Thoracic aorta (tissue), 2 donors: Measurements from ENCODE around the gene CBX2. TPM values are rescaled to one million over a fixed set of nuclear protein-coding genes. Genes with fewer than 3 reads are reported as not detected.

ENCODE experiments used
- ATAC-seq: fragments of 150-250 bp; one replicate; pipeline ENCODE4 v1.8.0; 2017; ENCODE audit warnings: low read depth; ENCODE audit not compliant: insufficient number of reproducible peaks, low FRiP score
- DNase-seq: peaks from one replicate; pipeline ENCODE4 v3.0.0-alpha.2; 2020; ENCODE audit warnings: low spot score
- H3K27ac ChIP-seq, 2 donors: fragments of 200-600 bp; sonication (generic); 1 replicate in 1 of 2; 2 replicates in 1 of 2; pipeline ENCODE4 v1.5.1; 2016; ENCODE audit warnings: mild to moderate bottlenecking in 2 of 2, moderate library complexity in 2 of 2
- H3K27me3 ChIP-seq: fragments of 200-600 bp; sonication (generic); replicated peaks from 2 replicates; pipeline ENCODE4 v1.6.0; 2016; ENCODE audit warnings: mild to moderate bottlenecking; ENCODE audit not compliant: insufficient read depth
- H3K36me3 ChIP-seq: fragments of 200-600 bp; sonication (generic); one replicate; pipeline ENCODE4 v1.5.1; 2016
- H3K4me1 ChIP-seq, 2 donors: fragments of 200-600 bp; sonication (generic); 1 replicate in 1 of 2; 2 replicates in 1 of 2; pipeline versions ENCODE4 v1.5.1 to v1.6.0; 2016; ENCODE audit warnings: low read depth in 2 of 2, mild to moderate bottlenecking in 1 of 2; ENCODE audit not compliant: control insufficient read depth in 1 of 2
- H3K4me3 ChIP-seq: fragments of 200-600 bp; sonication (generic); 2 replicates; pipeline ENCODE4 v1.5.1; 2016; ENCODE audit warnings: mild to moderate bottlenecking
- H3K9me3 ChIP-seq: fragments of 200-600 bp; sonication (generic); 2 replicates; pipeline ENCODE4 v1.5.1; 2016
- total RNA-seq, 2 donors: library from RNA; depleted of rRNA; stranded (reverse); fragments of >200 nt; gene quantifications; one replicate each; pipeline versions ENCODE4 v1.1.0 to v1.2.3, GENCODE V29; 2016
- TF ChIP-seq, protein P1 (sequence below): fragments of 200-600 bp; sonication (generic); IDR thresholded peaks from one replicate; pipeline ENCODE4 v1.5.1; 2019; ENCODE audit warnings: antibody characterized with exemption

CBX2 gene
- total RNA-seq, 2 donors from 2014 or later = 0.14 TPM; not detected in 1

GRCh38 chr17:79784353-79785016 lies 6.5 kb downstream of the CBX2 start:
- Histone ChIP-seq H3K9me3 (no peaks in the 10 kb centered on the region), H3K4me3 (no peak overlapping the region), H3K27ac (no peak overlapping the region), H3K4me1 (no peaks in the 10 kb centered on the region), H3K36me3 (no peaks in the 10 kb centered on the region), H3K27me3 (peaks cover 9% of the 10 kb centered on the region)
- TF ChIP-seq, protein P1, sequence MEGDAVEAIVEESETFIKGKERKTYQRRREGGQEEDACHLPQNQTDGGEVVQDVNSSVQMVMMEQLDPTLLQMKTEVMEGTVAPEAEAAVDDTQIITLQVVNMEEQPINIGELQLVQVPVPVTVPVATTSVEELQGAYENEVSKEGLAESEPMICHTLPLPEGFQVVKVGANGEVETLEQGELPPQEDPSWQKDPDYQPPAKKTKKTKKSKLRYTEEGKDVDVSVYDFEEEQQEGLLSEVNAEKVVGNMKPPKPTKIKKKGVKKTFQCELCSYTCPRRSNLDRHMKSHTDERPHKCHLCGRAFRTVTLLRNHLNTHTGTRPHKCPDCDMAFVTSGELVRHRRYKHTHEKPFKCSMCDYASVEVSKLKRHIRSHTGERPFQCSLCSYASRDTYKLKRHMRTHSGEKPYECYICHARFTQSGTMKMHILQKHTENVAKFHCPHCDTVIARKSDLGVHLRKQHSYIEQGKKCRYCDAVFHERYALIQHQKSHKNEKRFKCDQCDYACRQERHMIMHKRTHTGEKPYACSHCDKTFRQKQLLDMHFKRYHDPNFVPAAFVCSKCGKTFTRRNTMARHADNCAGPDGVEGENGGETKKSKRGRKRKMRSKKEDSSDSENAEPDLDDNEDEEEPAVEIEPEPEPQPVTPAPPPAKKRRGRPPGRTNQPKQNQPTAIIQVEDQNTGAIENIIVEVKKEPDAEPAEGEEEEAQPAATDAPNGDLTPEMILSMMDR = no peak
- ATAC-seq (no peak), DNase-seq (no peak)

DNA sequence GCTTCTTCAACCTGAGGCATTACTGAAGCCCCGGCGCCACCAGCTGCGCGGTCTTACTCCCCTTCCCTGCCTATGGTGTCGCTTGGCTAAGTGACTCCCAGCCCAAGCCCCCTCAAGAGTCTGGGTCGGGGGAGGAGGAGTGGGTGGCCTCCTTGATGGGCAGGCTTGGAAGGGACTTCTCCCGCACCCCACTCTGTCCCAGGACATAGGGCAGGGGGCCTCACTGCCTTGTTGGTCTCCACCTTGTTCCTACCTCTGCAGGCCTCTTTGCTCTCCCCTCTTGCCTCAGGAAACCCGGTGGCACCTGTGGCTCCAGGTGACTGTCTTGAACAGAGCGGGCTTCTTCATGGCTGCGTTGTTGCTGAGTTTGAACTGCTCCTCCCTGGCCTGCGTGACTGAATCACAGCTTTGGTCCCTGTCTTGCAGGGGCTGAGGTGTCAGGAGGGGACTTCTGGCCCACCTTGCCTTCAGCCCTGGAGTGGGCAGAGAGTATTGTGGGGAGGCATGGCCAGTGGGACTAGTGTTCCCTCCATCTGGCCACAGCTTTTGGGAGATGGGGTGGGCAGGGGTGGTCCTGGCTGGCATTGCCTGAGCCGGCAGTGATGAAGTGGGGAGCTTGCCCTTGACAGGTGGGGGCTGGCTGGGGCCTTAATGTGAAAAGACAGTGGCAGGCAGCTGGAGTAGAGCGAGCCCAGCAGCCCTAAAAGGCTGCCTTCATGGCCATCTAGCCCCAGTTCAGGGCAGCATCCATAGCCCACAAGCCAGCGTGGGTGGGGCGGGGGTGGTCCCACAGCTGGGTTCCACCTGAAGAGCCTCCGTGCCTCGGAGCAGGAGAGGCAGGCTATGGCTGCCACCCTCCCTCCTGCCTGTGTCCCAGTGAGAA lies 7.3 kb downstream of the CBX2 start:
- H3K4me3 ChIP-seq = no peak overlapping the region
- peaks cover 3 to 4% of the 10 kb centered on the region in 2 donors for H3K4me1 ChIP-seq
- no peaks in the 10 kb centered on the region for H3K36me3 ChIP-seq
- no peaks in the 10 kb centered on the region for H3K9me3 ChIP-seq
- DNase-seq (no peak), ATAC-seq (no peak)
- peaks cover 13% of the 10 kb centered on the region for H3K27me3 ChIP-seq
- TF ChIP-seq, protein P1 = no peak
- no peak overlapping the region for H3K27ac ChIP-seq

DNA sequence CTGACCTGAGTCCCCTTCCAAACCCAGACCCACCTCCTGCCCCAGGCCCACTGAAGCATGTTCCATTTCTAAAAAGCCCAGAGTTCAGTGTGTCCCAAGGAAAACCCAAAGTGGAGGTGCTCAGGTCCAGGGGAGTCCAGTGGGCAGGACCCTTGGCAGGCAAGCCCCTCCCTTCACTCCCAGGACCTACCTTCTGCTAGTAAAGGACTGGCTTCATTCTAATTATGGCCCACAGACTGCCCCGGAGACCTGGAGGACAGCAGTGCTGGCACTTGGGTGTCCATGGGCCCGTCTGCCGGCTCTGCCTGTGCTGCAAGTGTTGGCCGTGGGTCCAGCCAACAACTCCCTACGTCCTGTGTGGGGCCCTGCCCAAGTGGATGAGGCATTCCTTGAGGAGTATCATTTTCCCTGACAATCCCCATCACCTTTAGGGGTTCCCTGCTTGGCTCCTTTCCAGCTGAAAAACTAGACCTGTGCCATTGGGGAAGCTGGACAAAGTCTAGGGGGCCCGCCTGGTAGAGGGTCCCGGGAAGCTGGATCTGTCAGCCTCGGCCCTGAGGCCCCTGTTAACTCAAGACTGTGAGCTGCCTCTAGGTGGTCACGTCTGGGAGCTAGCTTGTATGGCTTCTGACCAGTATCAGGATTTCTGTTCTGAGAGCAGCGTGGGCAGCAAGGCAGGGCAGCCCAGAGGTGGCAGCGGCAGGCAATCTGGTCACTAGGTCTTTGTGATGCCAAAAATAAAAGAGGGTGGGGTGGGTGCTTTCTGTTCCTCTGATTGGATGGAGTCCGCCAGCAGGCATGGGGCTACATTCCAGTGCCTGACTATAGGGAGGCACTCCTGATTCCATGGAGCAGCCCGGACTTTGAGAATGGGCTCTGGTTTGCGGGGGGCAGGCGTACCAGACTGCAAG lies 8.2 kb downstream of the CBX2 start:
- H3K9me3 ChIP-seq = no peaks in the 10 kb centered on the region
- no peaks in the 10 kb centered on the region for H3K36me3 ChIP-seq
- H3K4me1 ChIP-seq = peaks cover 3 to 7% of the 10 kb centered on the region in 2 donors
- TF ChIP-seq, protein P1 = no peak
- H3K27me3 ChIP-seq = peaks cover 20% of the 10 kb centered on the region
- H3K27ac ChIP-seq = no peak overlapping the region
- no peak for ATAC-seq
- H3K4me3 ChIP-seq = no peak overlapping the region
- no peak for DNase-seq

- Histone ChIP-seq H3K27me3 (peaks cover 23% of the 10 kb centered on the region), H3K27ac (no peak overlapping the region), H3K9me3 (no peaks in the 10 kb centered on the region), H3K36me3 (no peaks in the 10 kb centered on the region), H3K4me1 (peaks cover 3 to 7% of the 10 kb centered on the region in 2 donors), H3K4me3 (no peak overlapping the region)
- TF ChIP-seq, protein P1 = no peak
- ATAC-seq (no peak), DNase-seq (no peak)
Measured at GRCh38 chr17:79786930-79787643, 9.1 kb downstream of the CBX2 start.
